B cell (primary cell): Measurements from ENCODE around the gene SYT6.

Experiments used
- CTCF ChIP-seq: fragments of 200-600 bp; IDR thresholded peaks from one replicate; pipeline ENCODE4 v1.8.0; 2022; ENCODE audit warnings: antibody characterized with exemption, mild to moderate bottlenecking
- EZH2 ChIP-seq: IDR thresholded peaks from 2 replicates; pipeline ENCODE4 v1.6.1; 2012; ENCODE audit warnings: borderline replicate concordance, low read depth, mild to moderate bottlenecking, moderate library complexity, low read length; ENCODE audit not compliant: insufficient read depth, poor library complexity, severe bottlenecking

GRCh38 chr1:114131526-114132220, 22.0 kb downstream of the SYT6 start:
- no peak for TF ChIP-seq CTCF
- TF ChIP-seq EZH2, result no peak
